Prostate gland (tissue), 2 donors: ENCODE measurements around the gene DDX39A.

ENCODE experiments used
- CTCF ChIP-seq, 4 experiments: fragments of 200-600 bp in 2 of 4; fragments of 450-650 bp in 2 of 4; sonication (generic) in 2 of 4; IDR thresholded peaks; 1 replicate in 3 of 4; 2 replicates in 1 of 4; pipeline ENCODE4 v1.5.1; 2016 to 2019; ENCODE audit warnings: antibody characterized with exemption in 4 of 4, mild to moderate bottlenecking in 2 of 4, moderate library complexity in 2 of 4
- POLR2A ChIP-seq: fragments of 450-650 bp; IDR thresholded peaks from one replicate; pipeline ENCODE4 v1.6.1; 2016; ENCODE audit warnings: antibody characterized with exemption, mild to moderate bottlenecking

GRCh38 chr19:14433554-14434501, 14.7 kb upstream of the DDX39A start:
- peak in 1 of 4 experiments; percentile 25 for TF ChIP-seq CTCF (IDR thresholded peaks at IDR 0.05)
- TF ChIP-seq POLR2A, result no peak
